GM18502 (cell line): ENCODE measurements around the gene WWOX.

Source experiments
- ATAC-seq: cut with Tn5 transposase; IDR thresholded peaks from one replicate; pipeline ENCODE4 v1.9.1; 2021; ENCODE audit warnings: mild to moderate bottlenecking; ENCODE audit not compliant: unreplicated experiment, poor library complexity

WWOX gene

GRCh38 chr16:78377312-78377711 is 277.9 kb downstream of the WWOX start:
- no peak for ATAC-seq

- no peak for ATAC-seq
Observed at GRCh38 chr16:78381060-78381459, 281.6 kb downstream of the WWOX start.

GRCh38 chr16:78383118-78383517 is 283.7 kb downstream of the WWOX start:
- no peak for ATAC-seq

- ATAC-seq: no peak
Observed at GRCh38 chr16:78385086-78385805, 285.8 kb downstream of the WWOX start.

- no peak for ATAC-seq
Observed at GRCh38 chr16:78386557-78387324, 287.3 kb downstream of the WWOX start.

- ATAC-seq: no peak
Observed at GRCh38 chr16:78389009-78389498, 289.6 kb downstream of the WWOX start.

- no peak for ATAC-seq
Observed at GRCh38 chr16:78390092-78390491, 290.6 kb downstream of the WWOX start.

GRCh38 chr16:78390508-78391324 is 291.3 kb downstream of the WWOX start:
- ATAC-seq: no peak

GRCh38 chr16:78392585-78393195 is 293.2 kb downstream of the WWOX start:
- no peak for ATAC-seq

GRCh38 chr16:78395035-78395434 is 295.6 kb downstream of the WWOX start:
- no peak for ATAC-seq

GRCh38 chr16:78396046-78396445 is 296.6 kb downstream of the WWOX start:
- no peak for ATAC-seq

- ATAC-seq: no peak
Observed at GRCh38 chr16:78396673-78397072, 297.2 kb downstream of the WWOX start.

GRCh38 chr16:78399384-78399783 is 299.9 kb downstream of the WWOX start:
- ATAC-seq: no peak

- no peak for ATAC-seq
Observed at GRCh38 chr16:78402833-78403232, 303.4 kb downstream of the WWOX start.

GRCh38 chr16:78405040-78405439 is 305.6 kb downstream of the WWOX start:
- no peak for ATAC-seq

- no peak for ATAC-seq
Observed at GRCh38 chr16:78405833-78406232, 306.4 kb downstream of the WWOX start.

- ATAC-seq: no peak
Observed at GRCh38 chr16:78407191-78407590, 307.7 kb downstream of the WWOX start.

- no peak for ATAC-seq
Observed at GRCh38 chr16:78413651-78414050, 314.2 kb downstream of the WWOX start.

- no peak for ATAC-seq
Observed at GRCh38 chr16:78415013-78415412, 315.6 kb downstream of the WWOX start.

- ATAC-seq: no peak
Observed at GRCh38 chr16:78415669-78416068, 316.2 kb downstream of the WWOX start.
